Kidney (tissue), 14 donors: ENCODE data around the gene KIF26B. TPM values are rescaled to one million over a fixed set of nuclear protein-coding genes. Genes with fewer than 3 reads are reported as not detected.

ENCODE experiments used
- DNase-seq, 5 donors: peaks; one replicate each; pipeline ENCODE4 v3.0.0-alpha.2; 2013 to 2020
- FAIRE-seq: peaks from 2 replicates; lab custom pipeline; 2012; peaks lifted over from hg19 to GRCh38; lab: Jason Lieb, UNC
- H3K27ac ChIP-seq, 2 donors: one replicate each; pipeline ENCODE4 v1.7.0; 2013; ENCODE audit warnings: low read depth in 2 of 2, low read length in 2 of 2, inconsistent platforms in 1 of 2
- H3K27me3 ChIP-seq: one replicate; pipeline ENCODE4 v1.7.1; 2013; ENCODE audit warnings: low read length, inconsistent platforms; ENCODE audit not compliant: control insufficient read depth, insufficient read depth
- H3K36me3 ChIP-seq, 3 donors: one replicate each; pipeline versions ENCODE4 v1.7.0 to v1.7.1; 2013; ENCODE audit warnings: low read length in 3 of 3, control low read depth in 1 of 3, inconsistent platforms in 1 of 3; ENCODE audit not compliant: insufficient read depth in 3 of 3, control insufficient read depth in 2 of 3
- H3K4me1 ChIP-seq, 3 donors: one replicate each; pipeline versions ENCODE4 v1.7.0 to v1.7.1; 2013; ENCODE audit warnings: low read length in 3 of 3, inconsistent platforms in 1 of 3, low read depth in 1 of 3; ENCODE audit not compliant: control insufficient read depth in 2 of 3, insufficient read depth in 2 of 3
- H3K4me3 ChIP-seq, 3 donors: one replicate each; pipeline versions ENCODE4 v1.7.0 to v1.8.1; 2013; ENCODE audit warnings: low read length in 3 of 3, control low read depth in 1 of 3, inconsistent platforms in 1 of 3
- H3K9ac ChIP-seq, 3 donors: one replicate each; pipeline versions ENCODE4 v1.7.0 to v1.7.1; 2013; ENCODE audit warnings: low read length in 3 of 3, control low read depth in 1 of 3, inconsistent platforms in 1 of 3
- H3K9me3 ChIP-seq, 3 donors: one replicate each; pipeline versions ENCODE4 v1.7.0 to v1.7.1; 2013; ENCODE audit warnings: low read length in 3 of 3, control low read depth in 1 of 3, inconsistent platforms in 1 of 3; ENCODE audit not compliant: control insufficient read depth in 2 of 3, insufficient read depth in 1 of 3
- CTCF ChIP-seq: IDR thresholded peaks from 3 replicates; pipeline ENCODE4 v1.5.1; 2012; ENCODE audit warnings: mild to moderate bottlenecking, moderate library complexity, borderline replicate concordance; ENCODE audit not compliant: insufficient read depth; ENCODE audit errors: extremely low read depth
- intact Hi-C: fragments of 100-400 bp; cut with DNase I; formaldehyde crosslinking; loops from one replicate; pipeline ENCODE4 v1.11.1; 2022
- polyA plus RNA-seq: library from polyadenylated mRNA; stranded (reverse); fragments of 350-450 nt; fragmentation: Illumina TruSeq; extraction: RNeasy Lipid Tissue Mini Kit (QIAGEN cat#74804); gene quantifications from one replicate; pipeline ENCODE4 v1.2.3, GENCODE V29; 2014; ENCODE audit warnings: low read depth, low replicate concordance; ENCODE audit not compliant: insufficient read depth
- total RNA-seq: library from RNA; stranded (reverse); fragmentation: NEBNext Ultra II Directional; extraction: Animal tissue kit (Norgen Biotek cat#: 25700); gene quantifications from one replicate; pipeline ENCODE4 v1.2.1, GENCODE V29; 2021
- donor health status: control.
- donor health status: control.
- donor health status: control.
- donor health status: control.
- donor health status: control.
- donor health status: DM: yes; HTN: yes; CAD: no.
- donor health status: Normal renal cell carcinoma (clear cell type).

The KIF26B gene
- total and polyA plus RNA-seq, 2 donors from 2014 or later, result 0.52 to 10.7 TPM

- Histone ChIP-seq H3K4me1 (no peaks in the 10 kb centered on the region), H3K27ac (no peak overlapping the region), H3K9me3 (no peaks in the 10 kb centered on the region), H3K36me3 (no peaks in the 10 kb centered on the region), H3K9ac (no peak overlapping the region), H3K4me3 (no peak overlapping the region), H3K27me3 (no peaks in the 10 kb centered on the region)
- FAIRE-seq (no peak), DNase-seq (no peak)
- no peak for TF ChIP-seq CTCF
- intact Hi-C loops, result no loop called here
These were observed 273.9 kb downstream of the KIF26B start for GRCh38 chr1:245428681-245429080.

GRCh38 chr1:245431706-245432105 lies 276.9 kb downstream of the KIF26B start:
- peak in 2 of 5 donors; percentile 41 to 44 for DNase-seq
- Histone ChIP-seq H3K9me3 (no peaks in the 10 kb centered on the region), H3K4me1 (no peaks in the 10 kb centered on the region), H3K27ac (no peak overlapping the region), H3K36me3 (no peaks in the 10 kb centered on the region), H3K9ac (no peak overlapping the region), H3K27me3 (no peaks in the 10 kb centered on the region), H3K4me3 (no peak overlapping the region)
- no peak for TF ChIP-seq CTCF
- no peak for FAIRE-seq
- intact Hi-C loops, result no loop called here

- intact Hi-C loops, result no loop called here
- Histone ChIP-seq H3K9ac (no peak overlapping the region), H3K36me3 (no peaks in the 10 kb centered on the region), H3K4me3 (no peak overlapping the region), H3K9me3 (no peaks in the 10 kb centered on the region), H3K27me3 (no peaks in the 10 kb centered on the region), H3K27ac (no peak overlapping the region), H3K4me1 (no peaks in the 10 kb centered on the region)
- DNase-seq (peak in 2 of 5 donors; percentile 71 to 83), FAIRE-seq (no peak)
- no peak for TF ChIP-seq CTCF
These were observed 277.6 kb downstream of the KIF26B start for GRCh38 chr1:245432228-245432875.

GRCh38 chr1:245433561-245433960 lies 278.8 kb downstream of the KIF26B start:
- no peak for TF ChIP-seq CTCF
- intact Hi-C loops, result no loop called here
- Histone ChIP-seq H3K27me3 (no peaks in the 10 kb centered on the region), H3K27ac (no peak overlapping the region), H3K9ac (no peak overlapping the region), H3K4me1 (no peaks in the 10 kb centered on the region), H3K36me3 (no peaks in the 10 kb centered on the region), H3K9me3 (no peaks in the 10 kb centered on the region), H3K4me3 (no peak overlapping the region)
- no peak for DNase-seq
- no peak for FAIRE-seq
